Thyroid gland (tissue), 4 donors: ENCODE measurements around the gene CRISPLD2.
"Not testable (repeated sequence)": the region's sequence is repeated elsewhere in the genome, so short reads cannot be mapped to it uniquely, and the experiment has no call there.

ENCODE experiments used
- CTCF ChIP-seq, 6 experiments: fragments of 200-600 bp in 3 of 6; fragments of 450-650 bp in 3 of 6; sonication (generic) in 3 of 6; IDR thresholded peaks; one replicate each; pipeline ENCODE4 v1.5.1; 2016 to 2019; ENCODE audit warnings: antibody characterized with exemption in 6 of 6, mild to moderate bottlenecking in 2 of 6, inconsistent platforms in 1 of 6, moderate library complexity in 1 of 6
- POLR2A ChIP-seq, 2 donors: fragments of 450-650 bp; IDR thresholded peaks; one replicate each; pipeline ENCODE4 v1.6.1; 2017; ENCODE audit warnings: antibody characterized with exemption in 2 of 2, mild to moderate bottlenecking in 2 of 2, moderate library complexity in 1 of 2

- TF ChIP-seq CTCF, POLR2A (IDR thresholded peaks at IDR 0.05): not testable (repeated sequence)
Measured at GRCh38 chr16:84855435-84856202, 35.8 kb downstream of the CRISPLD2 start.
